CD4-positive, alpha-beta memory T cell (primary cell): Measurements from ENCODE around the gene PYY. TPM values are rescaled to one million over a fixed set of nuclear protein-coding genes. Genes with fewer than 3 reads are reported as not detected.

Source experiments
- CTCF ChIA-PET: fragments of 350-600 bp; sonication (Branson Sonifier 250); formaldehyde crosslinking; loops from one replicate; lab custom pipeline; 2021; ENCODE audit warnings: inconsistent platforms; ENCODE audit not compliant: partially characterized antibody; lab: Charles Lee
- POLR2A ChIA-PET: fragments of 350-600 bp; sonication (Branson Sonifier 250); formaldehyde crosslinking; loops from one replicate; lab custom pipeline; 2021; ENCODE audit not compliant: partially characterized antibody; lab: Charles Lee
- DNase-seq, 5 donors: peaks; one replicate each; pipeline versions ENCODE4 v3.0.0 to v3.0.0-alpha.2; 2020 to 2022; ENCODE audit warnings: mixed read lengths in 1 of 5
- H3K27ac ChIP-seq: one replicate; pipeline ENCODE4 v1.7.0; 2013; ENCODE audit warnings: low read depth, low read length
- H3K27me3 ChIP-seq: 2 replicates; pipeline ENCODE4 v1.7.0; 2013; ENCODE audit warnings: mild to moderate bottlenecking, low read length, moderate library complexity; ENCODE audit not compliant: insufficient read depth
- H3K36me3 ChIP-seq: 2 replicates; pipeline ENCODE4 v1.7.0; 2013; ENCODE audit warnings: mild to moderate bottlenecking, low read length, moderate library complexity; ENCODE audit not compliant: insufficient read depth
- H3K4me1 ChIP-seq: 2 replicates; pipeline ENCODE4 v1.7.0; 2013; ENCODE audit warnings: mild to moderate bottlenecking, low read length, moderate library complexity; ENCODE audit not compliant: insufficient read depth
- H3K4me3 ChIP-seq, 2 donors: one replicate each; pipeline ENCODE4 v1.7.0; 2013; ENCODE audit warnings: low read length in 2 of 2, mild to moderate bottlenecking in 1 of 2
- H3K9me3 ChIP-seq, 2 donors: one replicate each; pipeline ENCODE4 v1.7.0; 2013; ENCODE audit warnings: low read length in 2 of 2, control low read depth in 1 of 2; ENCODE audit not compliant: control insufficient read depth in 1 of 2
- H3K27ac Mint-ChIP-seq, 7 donors: one replicate each; pipeline ENCODE4 v1.8.0; 2020 to 2021; ENCODE audit warnings: mixed read lengths in 7 of 7, mild to moderate bottlenecking in 6 of 7, inconsistent platforms in 3 of 7, moderate library complexity in 3 of 7
- H3K27me3 Mint-ChIP-seq, 2 donors: one replicate each; pipeline ENCODE4 v1.8.0; 2020 to 2021; ENCODE audit warnings: mixed read lengths in 2 of 2
- H3K36me3 Mint-ChIP-seq, 2 donors: one replicate each; pipeline ENCODE4 v1.8.0; 2020 to 2021; ENCODE audit warnings: mixed read lengths in 2 of 2, inconsistent platforms in 1 of 2, mild to moderate bottlenecking in 1 of 2
- H3K4me1 Mint-ChIP-seq, 4 donors: one replicate each; pipeline ENCODE4 v1.8.0; 2020 to 2021; ENCODE audit warnings: mixed read lengths in 4 of 4, mild to moderate bottlenecking in 1 of 4
- H3K4me3 Mint-ChIP-seq, 8 donors: one replicate each; pipeline ENCODE4 v1.8.0; 2020 to 2021; ENCODE audit warnings: mixed read lengths in 8 of 8, mild to moderate bottlenecking in 7 of 8, moderate library complexity in 6 of 8, inconsistent platforms in 3 of 8
- H3K9me3 Mint-ChIP-seq, 8 donors: one replicate each; pipeline ENCODE4 v1.8.0; 2020 to 2021; ENCODE audit warnings: mixed read lengths in 8 of 8, mild to moderate bottlenecking in 5 of 8, inconsistent platforms in 3 of 8, moderate library complexity in 1 of 8
- intact Hi-C: fragments of 100-400 bp; cut with micrococcal nuclease; formaldehyde crosslinking; loops from one replicate; pipeline ENCODE4 v1.15.1; 2023
- polyA plus RNA-seq, 2 donors: library from polyadenylated mRNA; unstranded; fragments of 300-500 nt; fragmentation: Illumina TruSeq; gene quantifications; one replicate each; pipeline ENCODE4 v1.2.3, GENCODE V29; 2021
- total RNA-seq, 2 experiments: library from RNA; stranded (reverse); gene quantifications; one replicate each; pipeline ENCODE4 v1.2.3, GENCODE V29; 2021

PYY gene
- total and polyA plus RNA-seq, 4 experiments from 2014 or later = not detected

GRCh38 chr17:43917016-43917347, 36.8 kb downstream of the PYY start:
- Mint-ChIP-seq H3K27ac (peak overlapping the region; percentile 34 to 92 (median 59)), H3K36me3 (no peaks in the 10 kb centered on the region), H3K27me3 (no peaks in the 10 kb centered on the region), H3K4me3 (peak overlapping the region; percentile 79 to 90 (median 86)), H3K9me3 (no peaks in the 10 kb centered on the region), H3K4me1 (peaks cover 11 to 17% (median 14%) of the 10 kb centered on the region in 4 donors)
- Histone ChIP-seq H3K4me1 (peaks cover 17% of the 10 kb centered on the region), H3K4me3 (peak overlapping the region; percentile 19 to 63), H3K9me3 (no peaks in the 10 kb centered on the region), H3K27ac (peak overlapping the region; percentile 24), H3K27me3 (no peaks in the 10 kb centered on the region), H3K36me3 (no peaks in the 10 kb centered on the region)
- ChIA-PET POLR2A (interaction anchor here (0.9 to 1.2 kb wide), 2 partner anchors 10 to 555 kb away, joined by 3 to 6 read pairs; partner anchors contain the start of gene MPP2), CTCF (interaction anchor here (0.9 to 6.3 kb wide), 10 partner anchors 7 to 78 kb away, joined by 3 to 34 read pairs (median 4); partner anchors contain the start of gene MPP2)
- intact Hi-C loops = loop anchor here (1.0 to 10.0 kb wide), 4 partner anchors 9 to 208 kb away; partner anchors contain the start of gene HDAC5
- DNase-seq = no peak

- Histone ChIP-seq H3K9me3 (no peaks in the 10 kb centered on the region), H3K27ac (no peak overlapping the region), H3K4me1 (peaks cover 17% of the 10 kb centered on the region), H3K27me3 (no peaks in the 10 kb centered on the region), H3K4me3 (no peak overlapping the region), H3K36me3 (no peaks in the 10 kb centered on the region)
- Mint-ChIP-seq H3K27me3 (no peaks in the 10 kb centered on the region), H3K27ac (peak overlapping the region in 4 of 7 donors; percentile 49 to 92 (median 66)), H3K9me3 (no peaks in the 10 kb centered on the region), H3K4me1 (peaks cover 11 to 17% (median 14%) of the 10 kb centered on the region in 4 donors), H3K36me3 (no peaks in the 10 kb centered on the region), H3K4me3 (peak overlapping the region in 6 of 8 donors; percentile 26 to 86 (median 67))
- intact Hi-C loops = loop anchor here (10.0 kb wide), 1 partner anchor 208 kb away; the partner anchor contains the start of gene HDAC5
- DNase-seq = no peak
- ChIA-PET CTCF (interaction anchor here (3.3 kb wide), 1 partner anchor 10 kb away, joined by 12 read pairs; the partner anchor contains the start of gene MPP2), POLR2A (interaction anchor here (1.2 kb wide), 1 partner anchor 9 kb away, joined by 6 read pairs; the partner anchor contains the start of gene MPP2)
Measured at GRCh38 chr17:43916385-43916784, 37.4 kb downstream of the PYY start.

DNA sequence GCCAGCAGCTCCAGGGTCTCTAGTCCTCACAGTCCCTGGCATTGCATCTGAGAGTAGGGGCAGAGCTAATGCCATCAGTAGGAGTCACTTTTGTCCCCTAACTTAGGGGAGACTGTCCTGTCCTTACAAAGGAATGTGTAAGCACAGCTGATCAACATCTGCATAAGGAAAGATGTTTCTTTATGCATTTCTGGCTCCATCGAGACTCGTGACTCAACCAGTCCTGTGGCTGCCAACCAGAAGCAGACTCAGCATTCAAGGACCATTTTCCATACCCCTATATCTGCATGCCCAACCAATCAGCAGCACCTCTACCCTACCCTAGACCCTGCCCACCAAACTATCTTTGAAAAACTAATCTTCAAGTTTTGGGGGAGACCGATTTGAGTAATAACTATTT, 38.2 kb downstream of the PYY start:
- Mint-ChIP-seq H3K4me3 (peak overlapping the region in 2 of 8 donors; percentile 4 to 15), H3K9me3 (no peaks in the 10 kb centered on the region), H3K27ac (peak overlapping the region in 1 of 7 donors; percentile 53), H3K36me3 (no peaks in the 10 kb centered on the region), H3K4me1 (peaks cover 11 to 17% (median 14%) of the 10 kb centered on the region in 4 donors), H3K27me3 (no peaks in the 10 kb centered on the region)
- H3K36me3 ChIP-seq = no peaks in the 10 kb centered on the region
- no peak overlapping the region for H3K27ac ChIP-seq
- intact Hi-C loops = loop anchor here (10.0 kb wide), 1 partner anchor 209 kb away; the partner anchor contains the start of gene HDAC5
- no peak for DNase-seq
- ChIA-PET CTCF (no interaction called here), POLR2A (no interaction called here)
- peaks cover 17% of the 10 kb centered on the region for H3K4me1 ChIP-seq
- no peaks in the 10 kb centered on the region for H3K27me3 ChIP-seq
- no peaks in the 10 kb centered on the region for H3K9me3 ChIP-seq
- H3K4me3 ChIP-seq = no peak overlapping the region

- H3K4me1 Mint-ChIP-seq = peaks cover 11 to 22% (median 14%) of the 10 kb centered on the region in 4 donors
- Histone ChIP-seq H3K4me1 (peaks cover 17% of the 10 kb centered on the region), H3K27me3 (no peaks in the 10 kb centered on the region), H3K36me3 (no peaks in the 10 kb centered on the region), H3K9me3 (no peaks in the 10 kb centered on the region), H3K27ac (no peak overlapping the region), H3K4me3 (no peak overlapping the region)
- H3K9me3 Mint-ChIP-seq = peaks cover 0 to under 1% (median 0%) of the 10 kb centered on the region in 8 donors
- CTCF ChIA-PET = interaction anchor here (0.6 to 1.8 kb wide), 5 partner anchors 14 to 719 kb away, joined by 3 to 6 read pairs (median 4); no protein-coding TSS in a partner anchor
- intact Hi-C loops = loop anchor here (10.0 kb wide), 1 partner anchor 210 kb away; the partner anchor contains the start of gene HDAC5
- DNase-seq = no peak
- no peak overlapping the region for H3K4me3 Mint-ChIP-seq
- POLR2A ChIA-PET = no interaction called here
- no peaks in the 10 kb centered on the region for H3K36me3 Mint-ChIP-seq
- no peak overlapping the region for H3K27ac Mint-ChIP-seq
- H3K27me3 Mint-ChIP-seq = no peaks in the 10 kb centered on the region
Measured at GRCh38 chr17:43914451-43914850, 39.3 kb downstream of the PYY start.

DNA sequence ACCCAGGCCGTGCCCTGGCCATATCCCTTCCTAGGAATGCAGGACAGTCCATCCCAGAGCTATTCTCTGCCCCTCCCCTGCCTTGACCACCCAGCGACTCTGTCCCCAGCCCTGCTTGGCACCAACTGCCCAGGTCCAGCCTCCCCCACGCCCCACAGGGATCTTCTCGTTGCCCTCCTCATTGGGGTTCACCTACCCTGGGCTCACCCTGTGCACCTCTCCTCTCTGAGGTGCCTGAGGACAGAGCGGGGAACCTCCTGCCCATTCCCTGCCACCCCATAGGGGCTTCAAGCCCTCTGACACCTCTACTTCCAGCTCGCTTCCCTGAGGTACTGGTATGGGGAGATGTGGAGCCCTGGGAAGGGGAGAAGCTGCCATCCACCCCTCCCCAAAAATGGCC, 40.2 kb downstream of the PYY start:
- Histone ChIP-seq H3K4me3 (no peak overlapping the region), H3K9me3 (no peaks in the 10 kb centered on the region), H3K27ac (no peak overlapping the region), H3K27me3 (no peaks in the 10 kb centered on the region), H3K36me3 (no peaks in the 10 kb centered on the region), H3K4me1 (peaks cover 17% of the 10 kb centered on the region)
- ChIA-PET CTCF (interaction anchor here (0.5 to 1.8 kb wide), 6 partner anchors 13 to 340 kb away, joined by 3 to 6 read pairs (median 4); partner anchors contain the start of gene LSM12), POLR2A (no interaction called here)
- Mint-ChIP-seq H3K36me3 (no peaks in the 10 kb centered on the region), H3K9me3 (peaks cover 0 to 2% (median 0%) of the 10 kb centered on the region in 8 donors), H3K27ac (no peak overlapping the region), H3K4me3 (no peak overlapping the region), H3K4me1 (peaks cover 11 to 23% (median 12%) of the 10 kb centered on the region in 4 donors), H3K27me3 (no peaks in the 10 kb centered on the region)
- no peak for DNase-seq
- intact Hi-C loops = loop anchor here (10.0 kb wide), 1 partner anchor 211 kb away; the partner anchor contains the start of gene HDAC5

- CTCF ChIA-PET = interaction anchor here (1.0 to 4.3 kb wide), 4 partner anchors 7 to 154 kb away, joined by 3 to 34 read pairs (median 5); partner anchors contain the start of gene LSM12
Measured at GRCh38 chr17:43912635-43913304, 41.0 kb downstream of the PYY start.

GRCh38 chr17:43911904-43912303, 41.8 kb downstream of the PYY start:
- POLR2A ChIA-PET = no interaction called here
- intact Hi-C loops = loop anchor here (10.0 kb wide), 1 partner anchor 213 kb away; the partner anchor contains the start of gene HDAC5
- CTCF ChIA-PET = interaction anchor here (0.6 to 4.3 kb wide), 6 partner anchors 8 to 298 kb away, joined by 3 to 34 read pairs (median 3); partner anchors contain the start of gene LSM12

More at GRCh38 chr17:43912635-43913304, 41.0 kb downstream of the PYY start:
- Mint-ChIP-seq H3K9me3 (peaks cover 0 to 2% (median 0%) of the 10 kb centered on the region in 8 donors), H3K27ac (no peak overlapping the region), H3K4me1 (peaks cover 12 to 29% (median 17%) of the 10 kb centered on the region in 4 donors), H3K4me3 (no peak overlapping the region), H3K27me3 (peaks cover 0 to 3% of the 10 kb centered on the region in 2 donors), H3K36me3 (no peaks in the 10 kb centered on the region)
- Histone ChIP-seq H3K27me3 (no peaks in the 10 kb centered on the region), H3K4me3 (no peak overlapping the region), H3K36me3 (no peaks in the 10 kb centered on the region), H3K9me3 (no peaks in the 10 kb centered on the region), H3K4me1 (peaks cover 19% of the 10 kb centered on the region), H3K27ac (no peak overlapping the region)
- intact Hi-C loops = loop anchor here (10.0 kb wide), 1 partner anchor 212 kb away; the partner anchor contains the start of gene HDAC5
- POLR2A ChIA-PET = no interaction called here
- DNase-seq = no peak

More at GRCh38 chr17:43911904-43912303, 41.8 kb downstream of the PYY start:
- no peak for DNase-seq
- H3K9me3 Mint-ChIP-seq = peaks cover 0 to 2% (median 0%) of the 10 kb centered on the region in 8 donors
- Histone ChIP-seq H3K9me3 (no peaks in the 10 kb centered on the region), H3K36me3 (no peaks in the 10 kb centered on the region), H3K4me3 (no peak overlapping the region), H3K27me3 (no peaks in the 10 kb centered on the region), H3K27ac (no peak overlapping the region), H3K4me1 (peaks cover 21% of the 10 kb centered on the region)
- H3K27me3 Mint-ChIP-seq = peaks cover 0 to 4% of the 10 kb centered on the region in 2 donors
- H3K4me3 Mint-ChIP-seq = no peak overlapping the region
- H3K36me3 Mint-ChIP-seq = peaks cover 0 to under 1% of the 10 kb centered on the region in 2 donors
- H3K4me1 Mint-ChIP-seq = peaks cover 9 to 29% (median 14%) of the 10 kb centered on the region in 4 donors
- no peak overlapping the region for H3K27ac Mint-ChIP-seq
